HG03045 (cell line): Measurements from ENCODE around the gene D2HGDH.
"Not testable (repeated sequence)": the region's sequence is repeated elsewhere in the genome, so short reads cannot be mapped to it uniquely, and the experiment has no call there.

Experiments used
- ATAC-seq: cut with Tn5 transposase; IDR thresholded peaks from one replicate; pipeline ENCODE4 v1.9.1; 2021; ENCODE audit warnings: mild to moderate bottlenecking, moderate library complexity; ENCODE audit not compliant: unreplicated experiment

D2HGDH gene

GRCh38 chr2:241806217-241806616 is 71.8 kb downstream of the D2HGDH start:
- not testable (repeated sequence) for ATAC-seq

GRCh38 chr2:241808051-241808720 is 73.8 kb downstream of the D2HGDH start:
- ATAC-seq: no peak

GRCh38 chr2:241808721-241809382 is 74.4 kb downstream of the D2HGDH start, which contains the start of gene NEU4:
Gene NEU4, plus strand, starts transcription at chr2:241809193. Its CDS starts 5,292 bp downstream, at chr2:241814485.
- ATAC-seq: no peak

GRCh38 chr2:241809383-241810306 is 75.2 kb downstream of the D2HGDH start:
- ATAC-seq: no peak

GRCh38 chr2:241810307-241811200 is 76.1 kb downstream of the D2HGDH start:
- ATAC-seq: no peak

GRCh38 chr2:241811201-241811951 is 76.9 kb downstream of the D2HGDH start:
- no peak for ATAC-seq

GRCh38 chr2:241811952-241812729 is 77.7 kb downstream of the D2HGDH start:
- ATAC-seq: no peak

- ATAC-seq: no peak
Observed at GRCh38 chr2:241812730-241813643, 78.6 kb downstream of the D2HGDH start.

- ATAC-seq: no peak
Observed at GRCh38 chr2:241813644-241814392, 79.4 kb downstream of the D2HGDH start.

GRCh38 chr2:241814393-241814642 is 79.9 kb downstream of the D2HGDH start:
- no peak for ATAC-seq

GRCh38 chr2:241814643-241815476 is 80.4 kb downstream of the D2HGDH start:
- no peak for ATAC-seq

- no peak for ATAC-seq
Observed at GRCh38 chr2:241815477-241816430, 81.3 kb downstream of the D2HGDH start.

- no peak for ATAC-seq
Observed at GRCh38 chr2:241816431-241817121, 82.1 kb downstream of the D2HGDH start.

- no peak for ATAC-seq
Observed at GRCh38 chr2:241817126-241817820, 82.8 kb downstream of the D2HGDH start.
